HG03039 (cell line): ENCODE data around the gene ZNF467.

ENCODE experiments used
- ATAC-seq: cut with Tn5 transposase; IDR thresholded peaks from one replicate; pipeline ENCODE4 v1.9.1; 2021; ENCODE audit warnings: mild to moderate bottlenecking, moderate library complexity; ENCODE audit not compliant: unreplicated experiment

ZNF467 gene

GRCh38 chr7:149729586-149729982, 43.8 kb downstream of the ZNF467 start:
- no peak for ATAC-seq

GRCh38 chr7:149728491-149729375, 44.7 kb downstream of the ZNF467 start:
- ATAC-seq, result no peak

GRCh38 chr7:149727899-149728476, 45.4 kb downstream of the ZNF467 start:
- no peak for ATAC-seq

- ATAC-seq, result no peak
Observed at GRCh38 chr7:149727053-149727898, 46.1 kb downstream of the ZNF467 start.

- no peak for ATAC-seq
Observed at GRCh38 chr7:149725916-149726315, 47.5 kb downstream of the ZNF467 start.

- ATAC-seq, result no peak
Observed at GRCh38 chr7:149725426-149725821, 48.0 kb downstream of the ZNF467 start.

GRCh38 chr7:149724661-149725425, 48.5 kb downstream of the ZNF467 start:
- no peak for ATAC-seq

- no peak for ATAC-seq
Observed at GRCh38 chr7:149723795-149724495, 49.4 kb downstream of the ZNF467 start.

- no peak for ATAC-seq
Observed at GRCh38 chr7:149723082-149723767, 50.2 kb downstream of the ZNF467 start.

GRCh38 chr7:149722356-149722957, 50.9 kb downstream of the ZNF467 start:
- ATAC-seq, result no peak

GRCh38 chr7:149721084-149721601, 52.2 kb downstream of the ZNF467 start:
- ATAC-seq, result no peak

GRCh38 chr7:149720372-149721083, 52.9 kb downstream of the ZNF467 start:
- ATAC-seq, result no peak

GRCh38 chr7:149719912-149720335, 53.5 kb downstream of the ZNF467 start:
- no peak for ATAC-seq

- no peak for ATAC-seq
Observed at GRCh38 chr7:149719050-149719899, 54.1 kb downstream of the ZNF467 start.

- ATAC-seq, result no peak
Observed at GRCh38 chr7:149718730-149719049, 54.7 kb downstream of the ZNF467 start.

GRCh38 chr7:149717481-149717880, 55.9 kb downstream of the ZNF467 start:
- ATAC-seq, result no peak

- ATAC-seq, result no peak
Observed at GRCh38 chr7:149716932-149717307, 56.5 kb downstream of the ZNF467 start.
